GM18861 (cell line): ENCODE results near the gene AATK.
"Not testable (repeated sequence)": the region's sequence is repeated elsewhere in the genome, so short reads cannot be mapped to it uniquely, and the experiment has no call there.

Experiments
- ATAC-seq: cut with Tn5 transposase; IDR thresholded peaks from one replicate; pipeline ENCODE4 v1.9.1; 2021; ENCODE audit not compliant: unreplicated experiment

The AATK gene

GRCh38 chr17:81161972-81162371, 4.0 kb downstream of the AATK start:
- no peak for ATAC-seq

GRCh38 chr17:81161536-81161935, 4.5 kb downstream of the AATK start:
- no peak for ATAC-seq

GRCh38 chr17:81160747-81161453, 5.1 kb downstream of the AATK start:
- ATAC-seq = no peak

- no peak for ATAC-seq
Observed at GRCh38 chr17:81160306-81160705, 5.7 kb downstream of the AATK start.

GRCh38 chr17:81159611-81160265, 6.3 kb downstream of the AATK start:
- ATAC-seq = no peak

- no peak for ATAC-seq
Observed at GRCh38 chr17:81158688-81159590, 7.1 kb downstream of the AATK start.

- ATAC-seq = no peak
Observed at GRCh38 chr17:81157848-81158687, 8.0 kb downstream of the AATK start.

GRCh38 chr17:81156866-81157805, 8.9 kb downstream of the AATK start:
- ATAC-seq = no peak

GRCh38 chr17:81154961-81155360, 11.1 kb downstream of the AATK start:
- no peak for ATAC-seq

- ATAC-seq = not testable (repeated sequence)
Observed at GRCh38 chr17:81154016-81154415, 12.0 kb downstream of the AATK start.

- ATAC-seq = no peak
Observed at GRCh38 chr17:81153340-81153803, 12.6 kb downstream of the AATK start.

GRCh38 chr17:81152288-81152828, 13.7 kb downstream of the AATK start:
- ATAC-seq = no peak

- no peak for ATAC-seq
Observed at GRCh38 chr17:81151278-81151677, 14.7 kb downstream of the AATK start.

GRCh38 chr17:81150377-81151077, 15.5 kb downstream of the AATK start:
- ATAC-seq = no peak

GRCh38 chr17:81148986-81149533, 17.0 kb downstream of the AATK start:
- ATAC-seq = no peak

- no peak for ATAC-seq
Observed at GRCh38 chr17:81148571-81148970, 17.4 kb downstream of the AATK start.

- no peak for ATAC-seq
Observed at GRCh38 chr17:81147701-81148100, 18.3 kb downstream of the AATK start.

- not testable (repeated sequence) for ATAC-seq
Observed at GRCh38 chr17:81146208-81146607, 19.8 kb downstream of the AATK start.
